ENCODE results near the gene ACTL8. TPM values are rescaled to one million over a fixed set of nuclear protein-coding genes. Genes with fewer than 3 reads are reported as not detected.

Gene ACTL8
- total and polyA plus RNA-seq, 10 donors = not detected

- no peak for TF ChIP-seq POLR2A (IDR thresholded peaks at IDR 0.05)
- TF ChIP-seq POLR2AphosphoS5 (IDR thresholded peaks at IDR 0.05) = no peak
- no peak for TF ChIP-seq CTCF (IDR thresholded peaks at IDR 0.05 in 8 of 11, conservative IDR thresholded peaks at IDR 0.05 in 3 of 11)
- 66 to 74% (median 71%) methylated on average over 3 of the region's 3 CpGs for WGBS, 5 donors
- Histone ChIP-seq H3K9me3 (peaks cover 0 to 10% (median 2%) of the 10 kb centered on the region in 8 donors), H3K36me3 (no peaks in the 10 kb centered on the region), H3K27ac (no peak overlapping the region), H3K4me1 (no peaks in the 10 kb centered on the region), H3K4me3 (no peak overlapping the region), H3K27me3 (replicated peaks in 1 of 7) (peaks cover 0 to 36% (median 0%) of the 10 kb centered on the region in 7 donors)
- no peak for DNase-seq
- intact Hi-C loops (cut with DNase I; ENCODE audit: low total_unique reads) = no loop called here
Measured at GRCh38 chr1:17849216-17849615, 94.1 kb downstream of the ACTL8 start.

- H3K36me3 ChIP-seq = no peaks in the 10 kb centered on the region
- intact Hi-C loops (cut with DNase I; ENCODE audit: low total_unique reads) = no loop called here
- no peak overlapping the region for H3K27ac ChIP-seq
- WGBS, 5 donors = 65 to 87% (median 73%) methylated on average over 8 of the region's 8 CpGs
- no peak overlapping the region for H3K4me3 ChIP-seq
- no peak for TF ChIP-seq POLR2AphosphoS5 (IDR thresholded peaks at IDR 0.05)
- no peak for TF ChIP-seq CTCF (IDR thresholded peaks at IDR 0.05 in 8 of 11, conservative IDR thresholded peaks at IDR 0.05 in 3 of 11)
- H3K9me3 ChIP-seq = peaks cover 0 to 10% (median 2%) of the 10 kb centered on the region in 8 donors
- H3K27me3 ChIP-seq (replicated peaks in 1 of 7) = peaks cover 0 to 38% (median 0%) of the 10 kb centered on the region in 7 donors
- DNase-seq = no peak
- no peaks in the 10 kb centered on the region for H3K4me1 ChIP-seq
Measured at GRCh38 chr1:17851056-17851455, 95.9 kb downstream of the ACTL8 start.

GRCh38 chr1:17852383-17852782, 97.2 kb downstream of the ACTL8 start:
- 83 to 95% (median 93%) methylated on average over 5 of the region's 5 CpGs for WGBS, 5 donors
- intact Hi-C loops (cut with DNase I; ENCODE audit: low total_unique reads) = no loop called here
- Histone ChIP-seq H3K4me1 (no peaks in the 10 kb centered on the region), H3K27me3 (replicated peaks in 1 of 7) (peaks cover 0 to 33% (median 0%) of the 10 kb centered on the region in 7 donors), H3K36me3 (no peaks in the 10 kb centered on the region), H3K27ac (no peak overlapping the region), H3K4me3 (no peak overlapping the region), H3K9me3 (peaks cover 0 to 10% (median 2%) of the 10 kb centered on the region in 8 donors)
- no peak for TF ChIP-seq POLR2A (IDR thresholded peaks at IDR 0.05)
- TF ChIP-seq POLR2AphosphoS5 (IDR thresholded peaks at IDR 0.05) = no peak
- TF ChIP-seq CTCF (IDR thresholded peaks at IDR 0.05 in 8 of 11, conservative IDR thresholded peaks at IDR 0.05 in 3 of 11) = no peak
- peak; percentile 44 for DNase-seq

GRCh38 chr1:17853241-17853935, 98.3 kb downstream of the ACTL8 start:
- H3K27ac ChIP-seq = no peak overlapping the region
- peak; percentile 51 for DNase-seq
- intact Hi-C loops (cut with DNase I; ENCODE audit: low total_unique reads) = no loop called here
- no peak for TF ChIP-seq POLR2AphosphoS5 (IDR thresholded peaks at IDR 0.05)
- no peak for TF ChIP-seq CTCF (IDR thresholded peaks at IDR 0.05 in 8 of 11, conservative IDR thresholded peaks at IDR 0.05 in 3 of 11)
- TF ChIP-seq POLR2A (IDR thresholded peaks at IDR 0.05) = no peak
- peaks cover 0 to 4% (median 0%) of the 10 kb centered on the region in 8 donors for H3K9me3 ChIP-seq
- 70 to 81% (median 75%) methylated on average over 11 of the region's 11 CpGs for WGBS, 5 donors
- H3K4me3 ChIP-seq = no peak overlapping the region
- H3K27me3 ChIP-seq (replicated peaks in 1 of 7) = peaks cover 0 to 38% (median 0%) of the 10 kb centered on the region in 7 donors
- no peaks in the 10 kb centered on the region for H3K4me1 ChIP-seq
- no peaks in the 10 kb centered on the region for H3K36me3 ChIP-seq
